HepG2 (cell line): Measurements from ENCODE around the gene ADORA3. TPM values are rescaled to one million over a fixed set of nuclear protein-coding genes. Genes with fewer than 3 reads are reported as not detected.
A peak's percentile ranks its signal among the peaks of the same experiment; 100 is the strongest.

Experiments used
- CHD2 ChIP-seq: IDR thresholded peaks from 2 replicates; pipeline ENCODE4 v1.6.1; 2011; ENCODE audit warnings: low read depth, low read length, improper control_type of control experiment
- IRF9 ChIP-seq: sonication (generic); formaldehyde crosslinking; IDR thresholded peaks from 2 replicates; pipeline ENCODE4 v1.8.0; 2022; ENCODE audit warnings: missing genetic modification reagents, mild to moderate bottlenecking, borderline replicate concordance
- JUND ChIP-seq: sonication (generic); formaldehyde crosslinking; IDR thresholded peaks from 2 replicates; pipeline ENCODE4 v1.8.0; 2022; ENCODE audit warnings: mild to moderate bottlenecking, missing genetic modification reagents
- KDM2A ChIP-seq: sonication (generic); formaldehyde crosslinking; IDR thresholded peaks from 2 replicates; pipeline ENCODE4 v1.4.0; 2020; ENCODE audit warnings: low read depth, missing genetic modification reagents, borderline replicate concordance
- PHF21A ChIP-seq: sonication (generic); formaldehyde crosslinking; IDR thresholded peaks from 2 replicates; pipeline ENCODE4 v1.5.0; 2020; ENCODE audit warnings: mild to moderate bottlenecking, missing genetic modification reagents
- RNF219 ChIP-seq: sonication (generic); formaldehyde crosslinking; IDR thresholded peaks from 2 replicates; pipeline ENCODE4 v1.5.0; 2020; ENCODE audit warnings: mild to moderate bottlenecking, missing genetic modification reagents
- ZBTB1 ChIP-seq: sonication (generic); formaldehyde crosslinking; IDR thresholded peaks from 2 replicates; pipeline ENCODE4 v1.4.0; 2020; ENCODE audit warnings: missing genetic modification reagents, borderline replicate concordance
- ZKSCAN8 ChIP-seq: IDR thresholded peaks from 2 replicates; pipeline ENCODE4 v1.6.1; 2016; ENCODE audit warnings: borderline replicate concordance, missing genetic modification reagents, missing compliant biosample characterization
- ZNF124 ChIP-seq: sonication (generic); formaldehyde crosslinking; IDR thresholded peaks from 2 replicates; pipeline ENCODE4 v1.4.0; 2020; ENCODE audit warnings: missing genetic modification reagents
- ZNF580 ChIP-seq: IDR thresholded peaks from 2 replicates; pipeline ENCODE4 v1.6.1; 2016; ENCODE audit warnings: low read depth, borderline replicate concordance
- ZNF614 ChIP-seq: IDR thresholded peaks from 2 replicates; pipeline ENCODE4 v1.6.1; 2018; ENCODE audit warnings: missing biosample characterization, missing genetic modification reagents, inconsistent platforms, borderline replicate concordance
- ZNF646 ChIP-seq: sonication (generic); formaldehyde crosslinking; IDR thresholded peaks from 2 replicates; pipeline ENCODE4 v1.9.0; 2021; ENCODE audit warnings: mild to moderate bottlenecking, missing genetic modification reagents
- ZNF687 ChIP-seq: sonication (generic); formaldehyde crosslinking; IDR thresholded peaks from 2 replicates; pipeline ENCODE4 v1.5.1; 2020; ENCODE audit warnings: mild to moderate bottlenecking, missing genetic modification reagents, moderate library complexity
- polyA plus RNA-seq, 8 experiments: library from polyadenylated mRNA; depleted of rRNA in 3 of 8; stranded (reverse) in 7 of 8; unstranded in 1 of 8; fragments of >200 nt; fragmentation: Illumina TruSeq in 4 of 8; extraction: Trizol in 4 of 8; gene quantifications; 2 replicates each; pipeline versions ENCODE4 v1.2.1 to v1.2.3, GENCODE V29; 2011 to 2016; ENCODE audit warnings: low read depth in 4 of 8, missing spikeins in 1 of 8, mixed read lengths in 1 of 8; ENCODE audit not compliant: insufficient read depth in 1 of 8
- total RNA-seq, 5 experiments: library from RNA; depleted of rRNA; stranded (reverse); fragments of >200 nt; fragmentation: Illumina TruSeq; extraction: Trizol; gene quantifications; 2 replicates each; pipeline ENCODE4 v1.2.3, GENCODE V29; 2016; ENCODE audit warnings: low read depth in 1 of 5

Gene ADORA3
- total and polyA plus RNA-seq, 2 of the 13 experiments (the other 11 are each of a cell fraction or from before 2014, with no cell fraction given): not detected

GRCh38 chr1:111507411-111508201 lies 4.2 kb upstream of the ADORA3 start (continued):
- TF ChIP-seq CHD2: no peak
- TF ChIP-seq JUND: no peak
- peak; percentile 16; the same call in 1 of the 2 replicates for TF ChIP-seq IRF9 (CRISPR knock-in tag)
- peak; percentile 67 for TF ChIP-seq KDM2A (CRISPR knock-in tag)
- TF ChIP-seq ZNF646 (CRISPR knock-in tag): 0 out of 2 replicates have a peak, but pooled peaks have one; percentile 17
- peak; percentile 55; the same call in 1 of the 2 replicates for TF ChIP-seq PHF21A (CRISPR knock-in tag)
- TF ChIP-seq ZKSCAN8 (CRISPR knock-in tag): 0 out of 2 replicates have a peak, but pooled peaks have one; percentile 10
- TF ChIP-seq ZNF614 (CRISPR knock-in tag): no peak
- TF ChIP-seq ZNF580 (CRISPR knock-in tag): peak; percentile 75; the same call in 1 of the 2 replicates
- no peak for TF ChIP-seq ZBTB1
- TF ChIP-seq RNF219 (CRISPR knock-in tag): no peak
- TF ChIP-seq ZNF687 (CRISPR knock-in tag): peak; percentile 93
- no peak for TF ChIP-seq ZNF124
